Left ventricle myocardium superior (tissue), 1 donor: ENCODE results near the gene IZUMO1R. TPM values are rescaled to one million over a fixed set of nuclear protein-coding genes. Genes with fewer than 3 reads are reported as not detected.
"Not testable (repeated sequence)": the region's sequence is repeated elsewhere in the genome, so short reads cannot be mapped to it uniquely, and the experiment has no call there.

Source experiments
- ATAC-seq: fragments of 200-7000 bp; cut with Tn5 transposase; one replicate; pipeline ENCODE4 v1.9.1; 2020; ENCODE audit warnings: mild to moderate bottlenecking, moderate library complexity
- DNase-seq: peaks from one replicate; pipeline ENCODE4 v3.0.0-alpha.2; 2020
- intact Hi-C: fragments of 100-400 bp; cut with micrococcal nuclease; formaldehyde crosslinking; loops from one replicate; pipeline ENCODE4 v1.11.0; 2022
- total RNA-seq: library from RNA; stranded (reverse); fragmentation: NEBNext Ultra II Directional; extraction: Animal tissue kit (Norgen Biotek cat#: 25700); gene quantifications from one replicate; pipeline ENCODE4 v1.2.1, GENCODE V29; 2021
- donor health status: DM: no; HTN: yes; CAD: no; lungs with severe emphysema.

The IZUMO1R gene
- total RNA-seq, 1 donor from 2014 or later, result not detected

DNA sequence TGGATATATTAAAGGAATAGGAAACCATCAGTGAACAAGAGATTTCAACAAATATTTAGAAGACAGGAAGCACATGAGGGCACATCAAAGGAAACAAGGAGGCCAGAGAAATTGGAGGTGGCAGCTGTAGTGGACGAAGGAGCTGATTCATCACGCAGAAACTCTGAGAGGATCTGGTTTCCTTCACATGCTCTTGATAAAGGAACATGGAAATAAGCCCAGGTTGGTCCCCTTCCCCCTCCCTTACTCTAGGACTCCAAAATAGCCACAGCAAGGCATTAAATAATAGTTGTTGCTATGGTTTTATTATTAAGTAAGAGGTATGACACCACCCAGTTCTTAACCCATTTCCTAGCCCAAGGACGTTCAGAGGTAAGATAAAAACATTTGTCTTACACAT is 11.3 kb downstream of the IZUMO1R start:
- peak; percentile 79 for ATAC-seq
- no peak for DNase-seq
- intact Hi-C loops, result no loop called here

- ATAC-seq (no peak), DNase-seq (no peak)
- intact Hi-C loops, result no loop called here
Observed at GRCh38 chr11:94322501-94322900, 18.1 kb downstream of the IZUMO1R start.

GRCh38 chr11:94325681-94326080 is 21.3 kb downstream of the IZUMO1R start:
- no peak for DNase-seq
- ATAC-seq, result no peak
- intact Hi-C loops, result no loop called here

DNA sequence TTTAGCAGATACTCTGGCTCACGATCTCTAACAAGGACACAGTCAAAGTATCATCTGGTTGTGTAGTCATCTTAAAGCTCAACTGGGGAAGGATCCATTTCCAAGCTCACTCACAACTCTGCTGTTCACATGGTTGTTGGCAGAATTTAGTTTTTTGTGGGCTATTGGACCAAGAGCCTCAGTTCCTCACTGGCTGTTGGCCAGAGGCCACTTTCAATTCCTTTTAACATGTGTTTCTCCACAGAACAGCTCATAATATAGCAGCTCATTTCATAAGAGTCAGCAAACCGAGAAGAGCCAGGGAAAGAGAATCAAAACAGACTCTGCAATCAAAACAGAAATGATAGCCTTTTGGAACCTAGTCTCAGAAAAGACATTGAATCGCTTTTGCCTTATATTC is 22.6 kb downstream of the IZUMO1R start:
- DNase-seq, result no peak
- intact Hi-C loops, result no loop called here
- no peak for ATAC-seq

DNA sequence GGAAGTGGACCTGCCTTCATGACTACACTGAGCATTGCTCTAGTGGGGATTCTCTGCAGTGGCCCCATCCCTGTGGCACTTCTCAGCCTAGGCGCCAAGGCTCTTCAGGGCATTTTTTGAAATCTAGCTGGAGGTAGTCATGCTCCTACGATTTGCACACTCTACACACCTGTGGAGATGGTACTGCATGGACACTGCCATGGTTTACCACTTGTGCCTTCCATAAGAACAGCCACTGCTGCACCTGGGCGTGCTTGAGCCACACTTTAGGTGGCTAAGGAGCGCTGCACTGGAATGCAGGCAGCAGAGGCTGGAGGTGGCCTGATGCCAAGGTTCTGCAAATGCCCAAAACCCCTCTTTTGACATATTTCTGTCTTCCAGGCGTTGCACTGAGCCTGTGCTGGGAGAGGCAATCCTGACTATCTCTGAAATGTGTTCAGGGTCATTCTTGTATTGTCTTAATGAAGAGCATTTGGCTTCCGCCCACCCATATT is 24.3 kb downstream of the IZUMO1R start:
- intact Hi-C loops, result no loop called here
- no peak for ATAC-seq
- no peak for DNase-seq

DNA sequence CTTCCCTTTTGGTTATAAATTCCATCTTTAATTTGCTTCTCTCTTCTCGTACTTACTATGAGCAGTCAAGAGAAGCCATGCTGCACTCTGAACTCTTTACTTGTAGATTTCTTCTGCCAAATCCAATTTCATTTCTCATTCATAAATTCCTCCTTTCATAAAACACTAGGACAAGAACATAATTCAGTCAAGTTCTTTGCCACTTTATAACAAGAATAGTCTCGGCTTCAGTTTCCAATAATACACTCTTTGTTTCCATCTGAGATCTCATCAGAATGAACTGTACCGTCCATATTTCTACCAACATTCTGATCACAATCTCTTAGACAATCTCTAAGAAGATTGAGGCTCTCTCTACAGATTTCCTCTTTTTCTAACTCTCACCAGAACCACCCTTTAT is 25.1 kb downstream of the IZUMO1R start:
- DNase-seq, result no peak
- no peak for ATAC-seq
- intact Hi-C loops, result no loop called here

- ATAC-seq (no peak), DNase-seq (no peak)
- intact Hi-C loops, result no loop called here
Observed at GRCh38 chr11:94330789-94331188, 26.4 kb downstream of the IZUMO1R start.

DNA sequence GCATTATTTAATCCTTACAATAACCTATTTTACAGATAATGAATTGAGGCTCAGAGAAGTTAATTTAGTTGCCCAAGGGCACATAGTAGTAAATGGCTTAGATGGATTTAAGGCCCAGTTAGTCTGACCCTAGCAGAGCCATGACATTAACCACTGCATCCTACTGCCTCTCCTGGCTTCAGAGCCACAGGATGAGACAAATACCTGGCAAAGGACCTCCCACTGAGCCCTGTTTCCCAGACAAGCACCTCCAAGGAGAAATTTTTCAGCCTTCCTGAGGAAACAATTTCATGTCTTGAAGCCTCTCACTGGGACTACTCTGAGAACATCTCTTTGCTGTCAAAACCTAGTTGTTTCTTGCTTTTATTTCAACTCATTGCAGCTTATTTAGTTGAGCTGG is 28.4 kb downstream of the IZUMO1R start:
- intact Hi-C loops, result no loop called here
- no peak for DNase-seq
- ATAC-seq, result no peak

GRCh38 chr11:94336033-94336432 is 31.7 kb downstream of the IZUMO1R start:
- no peak for ATAC-seq
- DNase-seq, result no peak
- intact Hi-C loops, result no loop called here

DNA sequence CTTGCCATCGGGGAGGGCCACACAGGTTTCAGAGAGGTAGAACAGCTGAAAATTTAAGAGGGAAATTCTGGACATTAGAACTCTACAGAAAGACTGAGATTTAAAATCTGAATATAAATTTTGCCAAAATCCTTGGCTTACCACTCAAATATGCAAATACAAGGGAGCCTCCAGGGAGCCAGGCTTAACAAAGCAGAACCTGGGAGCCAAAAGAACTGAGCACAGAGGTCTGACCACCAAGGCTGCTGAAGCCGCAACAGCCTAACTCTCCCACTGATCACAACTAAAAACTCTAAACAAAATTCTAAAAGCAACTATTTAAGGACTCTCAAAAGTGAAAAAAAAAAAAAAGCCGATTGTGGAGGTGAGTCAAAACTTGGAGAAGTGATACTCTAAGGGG is 34.3 kb downstream of the IZUMO1R start:
- intact Hi-C loops, result no loop called here
- no peak for ATAC-seq
- no peak for DNase-seq

GRCh38 chr11:94342250-94342649 is 37.9 kb downstream of the IZUMO1R start:
- ATAC-seq (no peak), DNase-seq (no peak)
- intact Hi-C loops, result no loop called here

DNA sequence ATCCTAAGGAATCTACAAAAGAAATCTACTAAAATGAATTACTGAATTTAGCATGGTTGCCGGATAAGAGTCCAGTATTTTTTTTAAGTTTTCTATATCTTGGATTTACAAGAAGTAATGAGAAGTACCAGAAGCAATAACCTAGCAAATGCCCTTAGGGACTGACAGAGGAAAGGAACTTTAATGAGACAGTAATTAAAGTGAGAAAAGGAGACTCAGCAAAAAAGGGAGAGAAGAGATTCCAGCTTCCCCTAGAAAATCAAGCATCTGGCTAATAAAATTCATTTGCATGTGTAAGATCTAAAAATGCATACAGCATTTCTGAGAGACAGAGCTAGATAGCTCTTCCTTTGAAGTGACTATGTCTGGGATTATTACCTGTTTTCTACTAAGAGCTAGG is 39.1 kb downstream of the IZUMO1R start:
- intact Hi-C loops, result no loop called here
- ATAC-seq (no peak), DNase-seq (no peak)

GRCh38 chr11:94346311-94346710 is 41.9 kb downstream of the IZUMO1R start:
- intact Hi-C loops, DNase-seq, ATAC-seq: not testable (repeated sequence)

GRCh38 chr11:94350850-94351563 is 46.6 kb downstream of the IZUMO1R start:
- DNase-seq, ATAC-seq, intact Hi-C loops: not testable (repeated sequence)

Other genes with a start within 250 kb of the IZUMO1R start
- gene PANX1, start 175.7 kb upstream of the IZUMO1R start, total RNA-seq, result 17.4 TPM
- gene GPR83, start 96.8 kb downstream of the IZUMO1R start, total RNA-seq, result 0.17 TPM
- gene MRE11, start 189.3 kb downstream of the IZUMO1R start, total RNA-seq, result 7.4 TPM
- 6.0 TPM for gene ANKRD49, start 189.4 kb downstream of the IZUMO1R start, total RNA-seq
- not detected for gene C11orf97, start 207.9 kb downstream of the IZUMO1R start, total RNA-seq
- gene FUT4, start 239.3 kb downstream of the IZUMO1R start, total RNA-seq, result 1.4 TPM